GM21576 (cell line): Measurements from ENCODE around the gene UAP1.

Experiments
- ATAC-seq: cut with Tn5 transposase; IDR thresholded peaks from one replicate; pipeline ENCODE4 v1.9.1; 2021; ENCODE audit warnings: mild to moderate bottlenecking, moderate library complexity; ENCODE audit not compliant: unreplicated experiment

The UAP1 gene

DNA sequence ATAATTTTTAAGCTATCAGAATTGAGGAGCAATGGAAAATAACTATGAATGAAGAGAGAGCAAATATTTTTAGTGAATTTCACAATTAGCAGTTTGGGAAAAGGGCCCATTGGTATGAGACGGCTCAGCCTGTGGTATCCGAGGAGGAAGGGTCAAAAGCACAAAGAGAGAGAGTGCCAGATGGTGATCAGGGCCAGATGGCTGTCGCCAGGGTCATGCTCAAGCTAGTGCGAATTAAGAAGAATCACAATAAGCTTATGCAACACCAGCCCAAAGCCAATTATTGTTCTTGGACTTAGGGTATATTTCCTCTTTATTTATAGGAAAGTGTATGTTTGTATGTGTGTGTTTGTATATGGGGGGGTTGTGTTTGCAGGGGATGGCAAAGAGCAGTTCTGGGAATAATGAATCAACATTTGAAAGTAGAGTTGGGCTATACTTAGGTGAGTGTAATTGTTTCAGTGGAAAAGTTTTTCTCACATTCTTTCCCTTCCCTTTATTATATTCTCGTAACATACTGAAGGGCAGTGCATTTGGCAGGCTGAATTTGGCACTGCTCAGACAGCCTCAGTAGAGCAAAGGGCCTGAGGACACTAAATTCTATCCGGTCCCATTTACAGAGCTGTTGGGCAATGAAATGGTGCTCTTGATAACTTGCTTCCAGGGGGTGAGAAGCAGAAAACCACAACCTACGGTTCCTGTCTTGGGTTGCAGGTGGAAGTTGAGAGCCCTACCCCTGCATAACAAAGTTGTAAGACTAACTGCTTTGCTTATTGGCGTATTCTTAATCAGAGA lies 51.3 kb downstream of the UAP1 start:
- ATAC-seq, result no peak

DNA sequence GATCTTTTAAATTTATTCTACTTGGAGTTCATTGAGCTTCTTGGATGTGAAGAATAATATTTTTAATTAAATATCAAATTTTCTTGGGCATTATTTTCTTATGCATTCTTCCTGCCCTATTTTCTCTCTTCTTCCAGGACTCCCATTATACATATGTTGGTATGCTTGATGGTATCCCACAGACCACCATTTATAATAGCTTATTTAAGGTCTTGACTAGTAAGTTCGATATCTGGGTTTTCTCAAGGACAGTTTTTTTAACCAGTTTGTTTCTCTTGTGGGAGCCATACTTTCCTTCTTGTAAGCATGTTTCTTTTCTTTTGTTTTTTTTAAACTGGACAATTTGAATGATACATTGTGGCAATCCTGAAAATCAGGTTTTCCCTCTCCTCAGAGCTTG lies 55.3 kb downstream of the UAP1 start:
- no peak for ATAC-seq

DNA sequence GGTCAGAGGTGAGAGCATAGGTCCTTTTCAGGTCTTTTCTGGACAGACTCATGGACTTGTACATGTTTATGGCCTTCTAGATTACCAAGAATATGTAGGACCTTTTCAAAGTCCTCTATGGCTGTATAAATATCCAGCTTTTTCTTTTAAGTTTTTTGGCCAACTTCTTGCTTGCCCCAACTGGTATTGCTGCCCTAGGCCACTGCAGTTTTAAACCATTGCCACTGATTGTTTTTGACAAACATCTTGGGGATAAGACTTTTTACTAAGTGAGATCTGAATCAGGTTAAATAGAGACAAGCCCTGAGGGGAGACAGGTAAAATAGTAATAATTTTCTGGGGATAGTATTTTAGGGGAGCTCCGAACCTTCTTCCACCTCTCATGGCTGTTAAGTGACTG lies 56.0 kb downstream of the UAP1 start:
- no peak for ATAC-seq

DNA sequence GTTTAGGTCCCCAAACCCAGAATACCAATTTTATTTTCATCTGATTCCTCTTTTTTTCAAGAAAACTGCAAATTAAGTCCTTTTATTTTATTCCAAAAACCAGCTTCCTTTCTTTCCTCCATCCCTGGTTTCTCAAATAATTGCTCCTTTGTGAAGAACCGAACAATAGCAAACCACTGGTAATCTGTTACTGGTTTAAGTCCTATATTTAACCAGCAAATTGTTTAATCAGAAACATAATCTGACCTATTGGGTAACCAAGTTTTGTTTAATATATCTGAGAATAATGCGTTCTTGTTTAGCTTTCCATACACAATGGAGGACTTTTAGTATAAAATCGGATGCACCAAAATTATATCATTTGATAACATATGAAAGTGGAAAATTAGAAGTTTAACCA lies 57.6 kb downstream of the UAP1 start:
- no peak for ATAC-seq

DNA sequence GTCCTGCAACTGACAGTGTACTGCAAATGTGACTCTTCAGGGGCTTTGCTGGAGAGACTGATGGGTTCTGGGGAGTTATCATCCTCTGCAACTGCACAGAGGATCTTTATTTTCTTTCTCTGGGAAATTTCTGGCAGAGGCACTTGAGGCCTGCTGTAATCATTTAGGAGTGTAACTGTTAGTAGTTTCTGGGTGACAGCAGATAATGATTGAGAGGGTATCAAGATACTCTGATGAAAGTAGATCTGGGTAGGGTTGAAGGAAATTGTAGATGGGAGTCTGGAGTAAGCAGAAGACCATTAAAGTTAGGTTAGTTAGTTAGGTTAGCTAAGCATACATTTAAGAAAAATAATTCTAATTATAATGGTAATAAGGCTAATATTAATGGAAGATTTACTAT lies 59.7 kb downstream of the UAP1 start:
- no peak for ATAC-seq

DNA sequence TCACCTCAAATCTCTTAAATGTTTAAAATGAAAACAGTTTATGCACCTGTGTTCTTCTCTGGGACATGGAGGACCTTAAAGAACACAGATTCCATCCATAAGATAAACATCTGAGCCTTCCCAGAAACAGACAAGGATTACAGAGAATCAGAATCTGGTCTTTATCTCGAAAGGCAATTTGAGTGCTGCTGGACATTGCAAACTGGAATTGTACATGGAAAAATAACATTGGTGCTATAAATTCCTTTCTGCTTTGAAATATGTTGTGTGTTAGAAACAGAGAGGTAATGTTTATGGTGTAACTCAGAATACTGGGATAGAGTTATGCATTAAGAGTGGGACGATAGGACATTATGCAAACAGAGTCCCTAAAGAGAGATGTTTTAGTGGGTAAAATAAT lies 64.2 kb downstream of the UAP1 start:
- no peak for ATAC-seq

DNA sequence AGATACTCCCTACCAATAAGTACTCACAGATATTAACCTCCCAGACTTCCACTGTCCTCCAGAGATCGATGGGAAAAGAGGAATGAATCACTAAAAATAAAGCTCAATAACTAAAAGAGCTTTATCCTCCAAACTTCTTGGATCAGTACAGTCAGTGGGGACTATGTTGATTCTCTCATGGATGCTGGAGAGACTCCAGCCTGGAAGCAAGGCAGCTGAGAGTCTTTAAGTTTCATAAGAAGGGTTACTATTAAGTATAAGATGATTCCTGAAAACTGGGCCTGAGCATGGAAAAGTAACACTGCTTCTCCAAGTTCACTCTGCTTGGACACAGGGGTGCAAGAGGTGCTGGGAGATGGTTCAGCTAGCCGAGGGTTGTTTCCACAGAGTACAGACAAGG lies 64.6 kb downstream of the UAP1 start:
- ATAC-seq, result no peak

DNA sequence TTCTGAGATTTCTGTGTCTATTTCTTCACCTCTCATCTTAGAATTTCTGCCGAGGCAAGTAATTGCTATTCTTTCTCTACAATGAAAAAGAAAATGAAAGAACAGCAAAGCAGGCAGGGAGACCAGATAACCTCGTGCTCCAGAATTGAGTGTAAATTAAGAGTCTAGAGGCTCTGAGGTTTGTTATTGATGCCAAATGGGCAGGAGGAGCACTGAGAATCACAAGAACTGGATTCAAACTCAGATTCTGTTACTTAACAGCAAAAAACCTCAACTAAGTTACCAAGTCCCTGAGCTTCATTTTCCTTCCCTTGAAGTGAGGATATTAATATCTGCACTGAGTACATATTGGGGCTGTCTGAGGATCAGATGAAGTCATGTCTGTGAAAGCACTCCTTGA lies 65.2 kb downstream of the UAP1 start:
- no peak for ATAC-seq

DNA sequence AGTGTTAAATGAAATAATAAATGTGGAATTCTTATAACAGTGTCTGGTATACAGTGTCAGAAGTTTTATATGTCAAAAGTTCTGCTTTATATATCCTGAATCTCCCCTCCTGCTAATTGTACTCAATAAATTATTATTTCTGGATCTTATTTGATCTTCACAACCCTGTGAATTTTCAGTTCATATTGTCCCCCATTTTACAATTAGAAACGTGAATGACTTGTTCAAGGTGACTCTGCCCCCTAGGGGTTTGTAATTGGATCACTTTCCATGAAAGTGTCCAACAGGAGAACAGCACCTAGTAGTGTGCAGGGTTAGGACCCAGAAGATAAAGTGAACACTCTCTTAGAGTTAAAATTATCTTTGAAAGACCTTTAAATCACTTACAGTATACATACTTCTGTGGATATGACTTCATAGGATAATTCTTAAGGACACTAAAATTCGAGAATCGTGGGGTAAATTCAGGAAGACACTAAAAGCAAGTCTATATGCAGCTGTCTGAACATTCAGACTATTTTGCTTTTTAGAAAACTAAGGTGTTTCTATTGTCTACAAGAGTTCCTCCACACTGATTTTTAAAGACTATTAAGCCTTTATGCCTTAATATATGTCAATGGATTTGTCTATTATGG lies 66.3 kb downstream of the UAP1 start:
- ATAC-seq, result no peak

DNA sequence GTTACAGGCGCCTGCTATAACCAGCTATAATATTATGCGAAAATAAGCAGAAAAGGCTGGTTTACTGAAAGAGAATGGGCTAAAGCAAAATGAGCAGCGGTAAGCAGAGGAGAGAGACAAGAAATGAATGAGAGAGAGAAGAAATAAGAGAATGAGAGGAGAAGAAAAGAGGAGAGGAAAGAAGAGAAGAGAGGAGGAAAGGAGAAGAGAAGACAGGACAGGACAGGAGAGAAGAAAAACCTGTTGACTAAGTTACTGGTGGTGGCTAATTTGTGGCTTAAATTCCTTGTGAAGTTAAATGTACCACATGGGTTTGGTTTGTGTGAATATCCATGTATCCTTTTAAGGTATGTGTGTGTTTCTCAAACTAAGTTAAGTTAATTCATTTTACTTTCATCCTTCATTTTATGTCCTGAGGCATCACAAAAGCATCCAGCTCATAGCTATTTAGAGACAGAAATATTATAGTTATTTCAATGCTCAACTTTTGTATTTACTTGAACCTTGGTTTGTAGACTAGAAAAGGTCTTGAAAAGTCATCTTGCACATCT lies 67.6 kb downstream of the UAP1 start:
- no peak for ATAC-seq

DNA sequence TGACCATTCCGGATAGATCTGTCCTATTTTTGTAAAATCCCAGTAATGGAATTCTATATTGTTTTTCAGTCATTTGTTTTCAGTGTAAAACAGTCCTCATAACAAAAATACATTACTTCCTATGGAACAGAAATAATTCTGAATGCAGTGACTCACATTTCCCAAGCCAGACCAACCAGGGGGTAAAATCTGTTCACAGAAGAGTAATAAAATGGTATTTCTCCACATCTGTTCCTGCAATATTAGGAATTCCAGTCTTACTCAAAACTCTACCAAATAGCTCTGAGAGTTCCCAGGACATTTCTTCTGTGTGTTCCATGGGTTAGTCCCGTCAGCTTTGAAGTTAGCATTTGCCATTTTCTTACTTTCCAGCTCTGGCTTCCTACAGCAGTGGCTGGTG lies 68.1 kb downstream of the UAP1 start:
- no peak for ATAC-seq

DNA sequence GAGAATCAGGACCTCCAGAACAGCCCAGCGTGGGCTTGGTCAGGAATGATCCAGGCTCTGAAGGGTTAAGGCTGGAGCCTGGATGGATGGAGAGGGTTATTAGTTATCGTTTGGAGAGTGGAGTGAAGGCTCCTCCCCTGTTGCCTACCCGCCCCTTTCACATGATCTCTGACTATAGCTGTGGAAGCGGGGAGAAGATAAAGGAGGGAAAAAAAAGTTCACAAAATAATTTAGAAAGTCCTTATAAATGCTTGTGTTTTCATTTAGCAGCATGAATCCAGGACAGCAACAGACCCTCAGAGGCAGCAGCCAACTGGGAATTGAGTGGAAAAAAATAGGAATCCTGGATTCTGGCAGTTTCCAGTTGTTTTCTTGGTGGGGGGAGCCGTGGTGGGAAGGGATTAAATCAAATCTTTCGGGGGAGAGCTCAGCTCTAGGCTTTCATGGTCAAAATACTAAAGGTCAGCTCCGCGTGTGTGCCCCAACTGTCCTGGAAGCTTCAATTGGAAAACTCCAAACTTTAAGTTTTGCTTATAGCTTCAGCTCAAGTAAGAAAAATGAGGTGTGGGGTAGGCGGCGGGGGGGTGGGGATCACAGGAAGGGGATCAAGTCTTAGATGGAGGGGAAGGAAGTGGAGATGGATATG lies 70.1 kb downstream of the UAP1 start:
- no peak for ATAC-seq

DNA sequence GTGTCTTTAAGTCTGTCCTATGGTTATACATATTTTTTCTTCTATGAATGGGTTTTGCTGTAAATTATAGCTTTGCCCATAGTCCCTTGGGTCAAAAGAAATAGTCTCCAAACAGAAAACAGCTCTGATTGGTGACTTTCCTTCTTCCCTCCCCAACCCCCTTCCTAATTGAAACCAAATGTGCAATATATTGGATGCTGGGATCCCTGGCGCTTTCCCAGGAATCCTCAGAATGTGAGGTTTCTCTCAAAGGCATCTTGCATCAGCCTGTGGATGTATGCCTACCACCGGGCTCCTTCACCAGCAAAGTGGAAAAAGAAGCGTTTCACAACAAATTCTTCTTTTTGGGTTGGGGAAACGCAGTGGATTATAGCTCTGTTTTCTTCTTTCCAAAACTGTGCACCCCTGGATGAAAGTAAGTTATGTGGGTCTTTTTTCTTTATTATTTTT lies 70.7 kb downstream of the UAP1 start, which contains the start of gene DDR2:
Gene DDR2, plus strand, starts transcription at position 248 of the 450 bp plus-strand sequence. CDS start 86,600 bp downstream, outside the sequence.
- ATAC-seq, result no peak

DNA sequence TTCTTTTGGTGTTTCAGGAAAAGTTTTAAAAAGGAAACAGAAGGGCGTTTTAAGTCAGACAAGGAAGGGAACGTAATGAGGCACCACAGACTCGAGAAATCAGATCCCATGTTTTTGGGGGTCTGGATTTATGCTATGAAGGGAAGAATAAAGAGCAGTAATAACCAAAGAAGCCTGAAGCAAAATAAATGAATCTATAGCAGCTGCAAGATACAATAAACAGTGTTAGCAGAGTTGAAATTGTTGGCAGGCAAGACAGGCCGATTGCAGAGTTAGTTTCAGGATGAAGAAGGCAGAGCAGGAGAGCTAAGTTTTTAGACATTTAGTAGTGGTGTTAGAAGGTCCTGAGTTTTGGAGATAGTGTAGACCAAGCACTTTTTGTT lies 71.2 kb downstream of the UAP1 start:
- ATAC-seq, result no peak

DNA sequence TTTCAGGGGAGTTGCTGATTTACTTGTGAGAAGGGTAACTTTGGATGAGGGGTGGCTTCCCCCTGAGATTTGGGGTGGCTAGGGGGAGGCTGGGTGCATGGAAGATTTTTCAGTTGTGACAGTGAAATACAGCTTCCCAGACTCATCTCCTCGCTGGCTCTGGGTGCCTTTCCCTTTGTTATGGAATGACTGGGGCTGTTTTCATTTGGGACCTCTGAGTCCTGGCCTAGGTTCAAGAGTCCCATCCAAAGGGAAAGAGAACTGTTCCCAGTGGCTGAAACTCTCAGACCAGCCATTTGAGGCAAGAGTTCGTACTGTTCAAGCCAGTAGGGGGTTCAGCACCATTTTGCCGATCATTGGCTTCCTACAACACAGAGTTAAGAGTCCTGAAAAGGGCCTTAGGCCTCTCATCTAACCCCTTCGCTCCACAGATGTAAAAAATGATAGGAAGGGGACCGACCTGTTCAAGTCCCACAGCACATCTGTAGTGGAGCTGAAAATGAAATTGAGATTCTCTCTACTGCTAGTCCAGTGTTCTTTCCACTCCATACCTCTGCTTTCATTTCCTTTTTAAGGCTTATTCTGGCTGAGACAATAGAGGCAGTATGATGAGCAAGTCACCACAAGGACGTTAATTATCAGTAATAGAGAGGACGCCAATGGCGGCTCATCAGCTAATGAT lies 71.7 kb downstream of the UAP1 start:
- ATAC-seq, result peak; percentile 72

DNA sequence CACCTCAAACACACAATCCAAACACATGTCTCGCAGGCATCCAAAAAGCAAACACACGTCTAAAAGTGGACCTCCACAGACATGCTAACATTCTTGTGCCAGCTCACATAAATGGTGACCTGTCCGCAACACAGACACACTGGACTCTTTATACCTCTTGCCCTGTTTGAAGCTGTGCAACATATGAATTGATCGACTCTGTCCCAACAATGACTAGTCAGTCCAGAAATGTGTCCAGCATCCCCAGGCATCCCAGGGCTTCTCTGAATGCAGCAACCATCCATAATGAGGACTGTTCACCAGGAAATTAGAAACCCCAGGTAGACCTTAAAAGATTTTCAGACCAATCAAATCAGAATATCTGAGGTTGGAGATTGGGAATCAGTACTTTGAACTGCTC lies 73.9 kb downstream of the UAP1 start:
- ATAC-seq, result no peak

DNA sequence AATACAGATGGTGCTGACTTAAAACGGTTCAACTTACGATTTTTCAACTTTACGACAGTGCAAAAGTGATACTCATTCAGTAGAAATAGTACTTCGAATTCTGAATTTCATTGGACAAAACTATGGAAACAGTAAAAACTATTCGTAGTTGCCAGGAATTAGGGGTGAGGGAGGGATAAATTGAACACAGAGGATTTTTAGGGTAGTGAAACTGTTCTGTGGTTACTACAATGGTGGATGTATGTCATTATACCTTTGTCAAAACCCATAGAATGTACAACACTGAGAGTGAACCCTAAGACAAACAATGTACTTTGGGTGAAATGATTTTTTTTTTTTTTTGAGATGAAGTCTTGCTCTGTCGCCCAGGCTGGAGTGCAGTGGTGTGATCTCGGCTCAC lies 78.2 kb downstream of the UAP1 start:
- no peak for ATAC-seq

DNA sequence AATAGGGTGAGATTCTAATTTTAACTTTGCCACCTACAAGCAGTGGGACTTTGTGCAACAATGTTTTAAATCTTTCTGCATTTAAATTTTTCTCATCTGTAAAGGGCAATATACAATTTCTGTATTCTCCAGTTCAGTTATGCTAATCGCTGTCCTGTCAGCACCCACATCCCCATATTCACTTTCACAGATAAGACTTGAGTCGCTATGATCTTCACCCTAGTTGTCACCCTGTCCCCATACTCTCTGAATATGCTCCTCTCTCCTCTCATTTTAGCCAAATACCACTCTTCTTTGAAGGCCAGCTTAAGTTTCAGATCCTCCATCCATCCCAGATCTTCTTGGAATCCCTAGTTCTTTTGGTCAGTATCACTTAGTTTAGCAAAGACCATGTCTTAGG lies 79.6 kb downstream of the UAP1 start:
- ATAC-seq, result no peak

DNA sequence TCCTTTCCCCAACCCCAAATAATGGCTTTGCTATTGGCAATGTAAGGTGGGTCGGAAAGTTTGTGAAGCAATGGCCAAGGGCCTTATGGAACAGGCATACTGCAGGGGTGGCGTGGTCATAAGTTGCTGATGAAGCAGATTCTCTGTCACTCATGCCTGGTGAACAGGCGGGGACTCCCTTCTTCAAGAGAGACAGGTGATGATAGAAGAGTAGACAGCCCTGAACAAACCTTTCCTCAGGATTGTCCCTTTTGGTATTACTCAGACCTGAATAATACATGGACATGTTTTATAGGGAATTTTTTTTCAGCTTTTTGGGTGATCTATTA lies 83.4 kb downstream of the UAP1 start:
- no peak for ATAC-seq

DNA sequence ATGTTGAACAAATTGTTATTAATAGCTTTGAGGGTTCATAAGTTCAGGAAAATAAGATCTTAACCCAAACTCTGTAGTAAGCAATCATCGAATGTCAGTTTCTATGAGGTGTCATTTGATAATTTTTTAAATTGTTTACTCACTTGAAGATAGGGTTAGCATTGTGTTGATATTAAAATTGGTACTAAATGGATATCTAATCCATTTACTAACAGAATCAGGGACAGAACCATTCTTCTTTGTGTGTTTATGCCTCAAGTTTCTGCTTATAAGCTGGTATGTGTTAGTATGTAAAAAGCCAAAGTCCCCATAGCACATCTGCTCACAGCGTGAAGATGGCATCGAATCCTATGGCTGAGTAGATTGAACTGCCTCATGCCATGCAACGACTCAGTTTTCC lies 84.1 kb downstream of the UAP1 start:
- no peak for ATAC-seq

DNA sequence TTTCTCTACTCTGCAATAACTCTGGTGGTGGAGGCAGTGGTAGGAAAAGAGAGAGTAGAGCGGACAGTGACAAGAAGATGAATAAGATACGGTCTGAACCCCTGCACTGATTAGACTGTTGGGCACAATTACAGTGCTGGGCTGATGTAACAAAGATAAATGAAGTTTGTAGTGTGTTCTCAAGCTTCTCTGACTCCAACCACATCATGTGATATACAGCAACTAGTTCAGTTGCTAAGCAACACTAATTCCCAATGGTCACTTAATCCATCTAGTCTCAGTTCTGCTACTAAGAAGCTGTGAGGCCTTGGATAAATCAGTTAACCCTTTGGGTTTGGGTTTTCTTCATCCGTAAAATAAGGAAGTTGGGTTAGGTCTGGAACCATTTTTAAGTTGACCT lies 88.1 kb downstream of the UAP1 start:
- ATAC-seq, result no peak
